HG02642 (cell line): ENCODE measurements around the gene GRAP2.
"Not testable (repeated sequence)": the region's sequence is repeated elsewhere in the genome, so short reads cannot be mapped to it uniquely, and the experiment has no call there.

ENCODE experiments used
- ATAC-seq: cut with Tn5 transposase; IDR thresholded peaks from one replicate; pipeline ENCODE4 v1.9.1; 2021; ENCODE audit warnings: mild to moderate bottlenecking; ENCODE audit not compliant: unreplicated experiment, poor library complexity

The GRAP2 gene

GRCh38 chr22:39900306-39901227 lies at the start of gene GRAP2:
Gene GRAP2, plus strand, starts transcription at chr22:39901084. Its CDS starts 46,023 bp downstream, at chr22:39947107.
- no peak for ATAC-seq

GRCh38 chr22:39851606-39852315 lies 49.1 kb upstream of the GRAP2 start:
- ATAC-seq = no peak

- no peak for ATAC-seq
Observed at GRCh38 chr22:39852799-39853198, 48.1 kb upstream of the GRAP2 start.

GRCh38 chr22:39856588-39856987 lies 44.3 kb upstream of the GRAP2 start:
- no peak for ATAC-seq

- no peak for ATAC-seq
Observed at GRCh38 chr22:39859903-39860588, 40.8 kb upstream of the GRAP2 start.

- ATAC-seq = no peak
Observed at GRCh38 chr22:39868741-39869140, 32.1 kb upstream of the GRAP2 start.

GRCh38 chr22:39869797-39870196 lies 31.1 kb upstream of the GRAP2 start:
- not testable (repeated sequence) for ATAC-seq

GRCh38 chr22:39871008-39871798 lies 29.7 kb upstream of the GRAP2 start:
- ATAC-seq = no peak

- ATAC-seq = no peak
Observed at GRCh38 chr22:39872548-39872947, 28.3 kb upstream of the GRAP2 start.

- no peak for ATAC-seq
Observed at GRCh38 chr22:39873965-39874364, 26.9 kb upstream of the GRAP2 start.

- not testable (repeated sequence) for ATAC-seq
Observed at GRCh38 chr22:39875176-39875885, 25.6 kb upstream of the GRAP2 start.

GRCh38 chr22:39877079-39877845 lies 23.6 kb upstream of the GRAP2 start:
- ATAC-seq = no peak

GRCh38 chr22:39880722-39881121 lies 20.2 kb upstream of the GRAP2 start:
- ATAC-seq = no peak

GRCh38 chr22:39883057-39883456 lies 17.8 kb upstream of the GRAP2 start:
- no peak for ATAC-seq

- ATAC-seq = not testable (repeated sequence)
Observed at GRCh38 chr22:39889924-39890323, 11.0 kb upstream of the GRAP2 start.

GRCh38 chr22:39893526-39893925 lies 7.4 kb upstream of the GRAP2 start, which contains the start of gene ENTHD1:
Gene ENTHD1, minus strand, starts transcription at chr22:39893760. Its CDS starts 6,012 bp downstream, at chr22:39887748.
- no peak for ATAC-seq

GRCh38 chr22:39894554-39895092 lies 6.3 kb upstream of the GRAP2 start:
- no peak for ATAC-seq

- ATAC-seq = no peak
Observed at GRCh38 chr22:39895682-39896081, 5.2 kb upstream of the GRAP2 start.
